DMS79 treated with DMSO at 0.1 percent for 48 hours (cell line): ENCODE measurements around the gene MAP3K19.
"Not testable (repeated sequence)": the region's sequence is repeated elsewhere in the genome, so short reads cannot be mapped to it uniquely, and the experiment has no call there.

Experiments
- DNase-seq: peaks from one replicate; lab custom pipeline; 2025; lab: John Stamatoyannopoulos, UW

Gene MAP3K19

GRCh38 chr2:134985061-134985460 is 62.2 kb downstream of the MAP3K19 start:
- DNase-seq: no peak

- no peak for DNase-seq
Observed at GRCh38 chr2:134982603-134983002, 64.6 kb downstream of the MAP3K19 start.

GRCh38 chr2:134980639-134981038 is 66.6 kb downstream of the MAP3K19 start:
- no peak for DNase-seq

GRCh38 chr2:134979221-134979620 is 68.0 kb downstream of the MAP3K19 start:
- no peak for DNase-seq

- not testable (repeated sequence) for DNase-seq
Observed at GRCh38 chr2:134977104-134977503, 70.1 kb downstream of the MAP3K19 start.

- no peak for DNase-seq
Observed at GRCh38 chr2:134976074-134976702, 71.1 kb downstream of the MAP3K19 start.

GRCh38 chr2:134975281-134976009 is 71.8 kb downstream of the MAP3K19 start:
- DNase-seq: no peak

GRCh38 chr2:134973241-134974138 is 73.8 kb downstream of the MAP3K19 start:
- no peak for DNase-seq

- DNase-seq: not testable (repeated sequence)
Observed at GRCh38 chr2:134967166-134967565, 80.1 kb downstream of the MAP3K19 start.

GRCh38 chr2:134957477-134957876 is 89.8 kb downstream of the MAP3K19 start:
- no peak for DNase-seq

GRCh38 chr2:134955744-134956143 is 91.5 kb downstream of the MAP3K19 start:
- no peak for DNase-seq

GRCh38 chr2:134954065-134954464 is 93.2 kb downstream of the MAP3K19 start:
- DNase-seq: no peak

- DNase-seq: no peak
Observed at GRCh38 chr2:134952608-134953007, 94.6 kb downstream of the MAP3K19 start.

GRCh38 chr2:134950886-134951285 is 96.4 kb downstream of the MAP3K19 start:
- DNase-seq: no peak

- no peak for DNase-seq
Observed at GRCh38 chr2:134949981-134950708, 97.1 kb downstream of the MAP3K19 start.

- no peak for DNase-seq
Observed at GRCh38 chr2:134946073-134946472, 101.2 kb downstream of the MAP3K19 start.

- DNase-seq: no peak
Observed at GRCh38 chr2:134944975-134945374, 102.3 kb downstream of the MAP3K19 start.

GRCh38 chr2:134943540-134943939 is 103.7 kb downstream of the MAP3K19 start:
- DNase-seq: no peak

GRCh38 chr2:134936691-134937090 is 110.6 kb downstream of the MAP3K19 start:
- no peak for DNase-seq

GRCh38 chr2:134934641-134935040 is 112.6 kb downstream of the MAP3K19 start:
- no peak for DNase-seq

GRCh38 chr2:134934150-134934549 is 113.1 kb downstream of the MAP3K19 start:
- DNase-seq: no peak

- DNase-seq: no peak
Observed at GRCh38 chr2:134933732-134934131, 113.5 kb downstream of the MAP3K19 start.
